Brain microvascular endothelial cell (primary cell): ENCODE data around the gene MRO.

ENCODE experiments used
- DNase-seq: peaks from one replicate; pipeline ENCODE4 v3.0.0-alpha.2; 2020
- H3K27ac ChIP-seq: fragments of 250-450 bp; sonication (Bioruptor Pico); 2 replicates; pipeline ENCODE4 v1.5.1; 2020; ENCODE audit warnings: mild to moderate bottlenecking, moderate library complexity
- H3K27me3 ChIP-seq: fragments of 250-450 bp; sonication (Bioruptor Pico); replicated peaks from 2 replicates; pipeline ENCODE4 v1.5.1; 2020; ENCODE audit warnings: mild to moderate bottlenecking
- H3K36me3 ChIP-seq: fragments of 250-450 bp; sonication (Bioruptor Pico); replicated peaks from 2 replicates; pipeline ENCODE4 v1.5.1; 2020; ENCODE audit warnings: mild to moderate bottlenecking
- H3K4me3 ChIP-seq: 2 replicates; pipeline ENCODE4 v1.5.1; 2011; ENCODE audit warnings: low read depth, mild to moderate bottlenecking, control low read depth, low read length, moderate library complexity
- in situ Hi-C: cut with HindIII; loops from 2 replicates; pipeline ENCODE4 v1.10.0; 2017; ENCODE audit warnings: low sequenced_read_pairs, low pct_ligation_motif_present
- TF ChIP-seq, protein P1 (sequence below): IDR thresholded peaks from 2 replicates; pipeline ENCODE4 v1.5.1; 2011; ENCODE audit warnings: low read depth, mild to moderate bottlenecking, moderate library complexity, low read length, control low read depth, inconsistent platforms; ENCODE audit errors: missing control alignments

Gene MRO

DNA sequence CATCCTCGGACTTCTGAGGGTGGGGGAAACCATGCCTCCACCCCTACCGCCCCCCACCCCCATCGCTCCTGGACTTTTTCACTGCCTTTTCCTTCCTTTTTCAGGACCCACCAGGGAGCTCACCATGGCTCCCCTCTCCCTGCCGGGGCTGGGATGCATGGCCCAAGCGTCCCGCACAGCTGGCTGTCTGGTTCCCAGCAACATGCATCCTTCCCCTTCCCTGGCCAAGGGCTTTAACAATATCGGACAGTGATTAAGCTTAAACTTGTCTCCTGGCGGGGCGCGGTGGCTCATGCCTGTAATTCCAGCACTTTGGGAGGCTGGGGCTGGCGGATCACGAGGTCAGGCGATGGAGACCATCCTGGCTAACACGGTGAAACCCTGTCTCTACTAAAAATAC lies 44.1 kb downstream of the MRO start:
- no peak for DNase-seq
- no peaks in the 10 kb centered on the region for H3K36me3 ChIP-seq
- H3K27ac ChIP-seq = no peak overlapping the region
- H3K4me3 ChIP-seq = no peak overlapping the region
- in situ Hi-C loops = no loop called here
- H3K27me3 ChIP-seq = no peaks in the 10 kb centered on the region
- TF ChIP-seq, protein P1, sequence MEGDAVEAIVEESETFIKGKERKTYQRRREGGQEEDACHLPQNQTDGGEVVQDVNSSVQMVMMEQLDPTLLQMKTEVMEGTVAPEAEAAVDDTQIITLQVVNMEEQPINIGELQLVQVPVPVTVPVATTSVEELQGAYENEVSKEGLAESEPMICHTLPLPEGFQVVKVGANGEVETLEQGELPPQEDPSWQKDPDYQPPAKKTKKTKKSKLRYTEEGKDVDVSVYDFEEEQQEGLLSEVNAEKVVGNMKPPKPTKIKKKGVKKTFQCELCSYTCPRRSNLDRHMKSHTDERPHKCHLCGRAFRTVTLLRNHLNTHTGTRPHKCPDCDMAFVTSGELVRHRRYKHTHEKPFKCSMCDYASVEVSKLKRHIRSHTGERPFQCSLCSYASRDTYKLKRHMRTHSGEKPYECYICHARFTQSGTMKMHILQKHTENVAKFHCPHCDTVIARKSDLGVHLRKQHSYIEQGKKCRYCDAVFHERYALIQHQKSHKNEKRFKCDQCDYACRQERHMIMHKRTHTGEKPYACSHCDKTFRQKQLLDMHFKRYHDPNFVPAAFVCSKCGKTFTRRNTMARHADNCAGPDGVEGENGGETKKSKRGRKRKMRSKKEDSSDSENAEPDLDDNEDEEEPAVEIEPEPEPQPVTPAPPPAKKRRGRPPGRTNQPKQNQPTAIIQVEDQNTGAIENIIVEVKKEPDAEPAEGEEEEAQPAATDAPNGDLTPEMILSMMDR = no peak

DNA sequence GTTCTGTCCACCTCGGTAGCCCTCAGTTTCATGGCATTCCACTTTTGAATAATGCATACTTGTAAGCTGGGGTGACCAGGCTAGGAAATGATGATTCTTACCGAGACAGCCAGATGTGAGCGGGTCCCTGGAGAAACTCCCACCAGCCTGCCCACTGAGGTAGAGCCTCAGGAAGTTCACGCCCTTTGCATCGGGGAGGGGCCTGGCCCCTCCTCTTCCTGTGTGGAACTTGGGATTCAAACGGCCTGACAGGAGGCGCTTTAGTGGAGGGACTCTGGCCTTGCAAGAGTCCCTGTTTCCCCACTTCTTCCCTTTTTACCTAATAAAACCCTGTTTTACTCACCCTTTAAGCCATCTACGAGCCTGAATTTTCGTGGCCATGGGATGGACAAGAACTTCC lies 44.6 kb downstream of the MRO start:
- no peak overlapping the region for H3K4me3 ChIP-seq
- in situ Hi-C loops = no loop called here
- no peak for DNase-seq
- TF ChIP-seq, protein P1 = no peak
- no peaks in the 10 kb centered on the region for H3K27me3 ChIP-seq
- H3K36me3 ChIP-seq = no peaks in the 10 kb centered on the region
- no peak overlapping the region for H3K27ac ChIP-seq

DNA sequence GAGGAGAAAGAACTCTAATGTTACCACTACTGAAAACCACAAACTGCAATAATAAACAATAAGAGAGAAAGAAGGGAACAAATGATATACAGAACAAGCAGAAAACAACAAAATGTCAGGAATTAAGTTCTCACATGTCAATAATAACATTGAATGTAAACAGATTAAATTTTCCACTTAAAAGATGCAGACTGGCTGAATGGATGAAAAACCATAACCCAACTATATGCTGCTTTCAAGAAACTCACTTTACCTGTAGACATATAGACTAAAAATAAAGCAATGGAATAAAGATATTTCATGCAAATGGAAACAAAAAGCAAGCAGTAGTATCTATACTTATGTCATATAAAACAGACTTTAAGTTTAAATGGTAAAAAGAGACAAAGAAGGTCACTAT lies 50.4 kb downstream of the MRO start:
- Histone ChIP-seq H3K27ac (no peak overlapping the region), H3K36me3 (no peaks in the 10 kb centered on the region), H3K27me3 (no peaks in the 10 kb centered on the region), H3K4me3 (no peak overlapping the region)
- in situ Hi-C loops = no loop called here
- TF ChIP-seq, protein P1 = no peak
- DNase-seq = no peak

DNA sequence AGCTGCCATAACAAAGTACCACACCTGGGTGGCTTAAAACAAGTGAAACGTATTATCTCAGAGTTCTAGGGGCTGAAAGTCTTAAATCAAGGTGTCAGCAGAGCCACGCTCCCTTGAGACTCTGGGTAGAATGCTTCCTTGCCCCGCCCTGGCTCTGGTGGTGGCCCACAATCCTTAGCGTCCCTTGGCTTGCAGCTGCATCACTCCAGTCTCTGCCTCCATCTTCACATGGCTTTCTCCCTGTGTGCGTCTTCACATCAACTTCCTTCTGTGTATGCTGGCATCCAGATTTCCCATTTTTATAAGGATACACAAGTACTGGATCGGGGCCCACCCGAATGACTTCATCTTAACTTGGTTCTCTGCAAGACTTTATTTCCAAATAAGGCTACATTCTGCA lies 62.5 kb downstream of the MRO start:
- no peak overlapping the region for H3K27ac ChIP-seq
- TF ChIP-seq, protein P1 = no peak
- H3K27me3 ChIP-seq = no peaks in the 10 kb centered on the region
- no peak for DNase-seq
- H3K4me3 ChIP-seq = no peak overlapping the region
- in situ Hi-C loops = no loop called here
- no peaks in the 10 kb centered on the region for H3K36me3 ChIP-seq

DNA sequence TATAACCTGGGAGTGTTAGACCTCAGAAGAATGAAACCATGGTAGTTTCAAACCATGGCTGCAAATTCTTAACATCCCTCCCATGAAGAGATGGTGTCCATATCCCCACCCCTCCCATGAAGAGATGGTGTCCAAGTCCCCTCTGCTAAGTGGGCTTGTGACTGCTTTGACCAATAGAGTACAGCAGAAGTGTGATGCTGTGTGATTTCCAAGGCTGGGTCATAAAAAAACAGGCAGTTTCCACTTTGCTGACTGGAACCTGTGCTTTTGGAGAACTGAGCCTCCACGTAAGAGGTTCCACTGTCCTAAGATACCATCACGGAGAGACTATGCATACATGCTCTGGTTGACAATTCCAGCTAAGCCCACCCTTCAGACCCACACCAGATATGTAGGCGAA lies 65.5 kb downstream of the MRO start:
- TF ChIP-seq, protein P1 = no peak
- H3K27me3 ChIP-seq = no peaks in the 10 kb centered on the region
- no peaks in the 10 kb centered on the region for H3K36me3 ChIP-seq
- H3K4me3 ChIP-seq = no peak overlapping the region
- no peak overlapping the region for H3K27ac ChIP-seq
- in situ Hi-C loops = no loop called here
- no peak for DNase-seq

DNA sequence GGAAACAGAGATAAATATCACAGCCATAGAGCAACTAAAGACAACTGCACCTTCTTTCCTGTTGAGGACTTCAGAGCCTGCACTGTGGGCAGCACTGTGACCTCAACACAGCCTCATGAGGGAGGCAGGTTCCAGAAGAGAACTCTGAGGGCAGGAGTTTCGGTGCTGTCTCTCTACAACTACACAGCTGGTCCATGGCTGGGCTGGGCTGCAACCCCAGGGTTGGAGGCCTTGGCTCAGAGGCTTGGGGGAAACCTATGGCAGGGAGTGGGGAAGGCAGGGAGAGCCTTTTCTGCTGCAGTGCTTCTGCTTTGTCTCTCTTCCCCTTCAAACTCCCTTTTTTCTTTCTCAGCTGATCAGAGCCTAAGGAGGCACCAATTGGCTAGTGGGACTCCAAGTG lies 66.5 kb downstream of the MRO start:
- Histone ChIP-seq H3K27ac (no peak overlapping the region), H3K27me3 (no peaks in the 10 kb centered on the region), H3K36me3 (no peaks in the 10 kb centered on the region), H3K4me3 (no peak overlapping the region)
- DNase-seq = no peak
- in situ Hi-C loops = no loop called here
- TF ChIP-seq, protein P1 = no peak
